Bronchial epithelial cell (primary cell): ENCODE measurements around the gene MYH11. TPM values are rescaled to one million over a fixed set of nuclear protein-coding genes. Genes with fewer than 3 reads are reported as not detected.

Experiments used
- DNase-seq: peaks from one replicate; pipeline ENCODE4 v3.0.0-alpha.2; 2010; ENCODE audit warnings: low read depth
- FAIRE-seq: peaks from 2 replicates; lab custom pipeline; 2011; peaks lifted over from hg19 to GRCh38; lab: Jason Lieb, UNC
- H3K27me3 ChIP-seq: 2 replicates; pipeline ENCODE4 v1.5.1; 2011; ENCODE audit warnings: low read length; ENCODE audit not compliant: control insufficient read depth, insufficient read depth
- H3K36me3 ChIP-seq: 2 replicates; pipeline ENCODE4 v1.5.1; 2011; ENCODE audit warnings: low read length; ENCODE audit not compliant: control insufficient read depth, insufficient read depth
- H3K4me3 ChIP-seq: 2 replicates; pipeline ENCODE4 v1.5.1; 2011; ENCODE audit warnings: mild to moderate bottlenecking, low read depth, low read length, control low read depth
- total RNA-seq: library from RNA; depleted of rRNA; stranded (reverse); fragments of >200 nt; gene quantifications from 2 replicates; pipeline ENCODE4 v1.2.1, GENCODE V29; 2014
- TF ChIP-seq, protein P1 (sequence below): IDR thresholded peaks from 2 replicates; pipeline ENCODE4 v1.5.1; 2011; ENCODE audit warnings: mild to moderate bottlenecking, moderate library complexity, low read length, control low read depth, inconsistent platforms; ENCODE audit not compliant: insufficient read depth, severe bottlenecking

Gene MYH11
- total RNA-seq, 1 donor from 2014 or later = under 0.01 TPM

DNA sequence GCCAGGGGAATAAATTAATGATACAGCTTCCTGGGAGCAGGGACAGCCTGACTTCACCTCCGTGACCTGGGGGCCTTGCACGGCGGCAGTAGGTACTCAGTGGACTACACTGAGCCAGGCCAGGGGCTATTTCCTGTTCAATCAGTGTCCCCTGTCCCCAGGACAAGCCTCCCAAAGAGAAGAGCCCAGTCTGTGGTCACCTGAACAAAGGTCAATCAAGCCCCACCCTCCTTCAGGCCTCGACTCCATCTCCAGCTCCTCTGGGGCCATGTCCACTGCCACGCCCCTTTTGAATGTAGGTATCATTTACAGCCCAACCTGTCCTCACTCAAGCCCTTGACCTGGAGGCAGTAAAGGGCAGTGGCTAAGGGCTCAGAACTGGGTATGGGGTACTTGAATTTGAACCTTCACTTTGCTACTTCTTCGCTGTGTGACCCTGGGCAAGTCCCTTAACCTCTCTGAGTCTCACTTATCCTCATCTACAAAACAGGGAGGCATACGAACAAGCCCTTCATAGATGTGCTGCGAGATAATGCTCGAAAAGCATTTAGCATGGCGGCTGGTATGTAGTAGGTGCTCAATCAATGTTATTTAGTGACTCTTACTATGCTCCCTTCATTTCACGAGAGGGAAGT, 29.0 kb downstream of the MYH11 start:
- no peak overlapping the region for H3K4me3 ChIP-seq
- no peaks in the 10 kb centered on the region for H3K27me3 ChIP-seq
- no peak for DNase-seq
- TF ChIP-seq, protein P1, sequence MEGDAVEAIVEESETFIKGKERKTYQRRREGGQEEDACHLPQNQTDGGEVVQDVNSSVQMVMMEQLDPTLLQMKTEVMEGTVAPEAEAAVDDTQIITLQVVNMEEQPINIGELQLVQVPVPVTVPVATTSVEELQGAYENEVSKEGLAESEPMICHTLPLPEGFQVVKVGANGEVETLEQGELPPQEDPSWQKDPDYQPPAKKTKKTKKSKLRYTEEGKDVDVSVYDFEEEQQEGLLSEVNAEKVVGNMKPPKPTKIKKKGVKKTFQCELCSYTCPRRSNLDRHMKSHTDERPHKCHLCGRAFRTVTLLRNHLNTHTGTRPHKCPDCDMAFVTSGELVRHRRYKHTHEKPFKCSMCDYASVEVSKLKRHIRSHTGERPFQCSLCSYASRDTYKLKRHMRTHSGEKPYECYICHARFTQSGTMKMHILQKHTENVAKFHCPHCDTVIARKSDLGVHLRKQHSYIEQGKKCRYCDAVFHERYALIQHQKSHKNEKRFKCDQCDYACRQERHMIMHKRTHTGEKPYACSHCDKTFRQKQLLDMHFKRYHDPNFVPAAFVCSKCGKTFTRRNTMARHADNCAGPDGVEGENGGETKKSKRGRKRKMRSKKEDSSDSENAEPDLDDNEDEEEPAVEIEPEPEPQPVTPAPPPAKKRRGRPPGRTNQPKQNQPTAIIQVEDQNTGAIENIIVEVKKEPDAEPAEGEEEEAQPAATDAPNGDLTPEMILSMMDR = no peak
- no peak for FAIRE-seq
- no peaks in the 10 kb centered on the region for H3K36me3 ChIP-seq

DNA sequence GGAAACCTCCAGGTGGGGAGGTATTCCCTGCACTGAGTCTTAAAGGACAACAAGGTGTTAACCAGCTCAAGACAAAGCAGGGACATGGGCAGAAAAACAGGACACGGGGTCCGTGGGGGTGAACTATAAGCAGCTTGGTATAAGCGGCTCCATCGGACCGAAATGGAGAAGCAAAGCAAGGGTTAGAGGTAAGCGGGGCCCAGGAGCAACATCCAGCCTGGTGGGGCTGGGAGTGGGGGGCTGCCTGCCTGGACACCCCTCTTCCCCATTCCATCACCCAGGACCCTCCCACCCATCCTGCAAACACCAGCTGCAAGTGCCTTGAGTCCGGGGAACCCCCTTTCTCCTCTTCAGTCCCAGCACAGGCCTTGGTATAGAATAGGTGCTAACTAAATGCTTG, 29.5 kb downstream of the MYH11 start:
- Histone ChIP-seq H3K4me3 (no peak overlapping the region), H3K27me3 (no peaks in the 10 kb centered on the region), H3K36me3 (no peaks in the 10 kb centered on the region)
- DNase-seq = no peak
- TF ChIP-seq, protein P1 = no peak
- FAIRE-seq = no peak

DNA sequence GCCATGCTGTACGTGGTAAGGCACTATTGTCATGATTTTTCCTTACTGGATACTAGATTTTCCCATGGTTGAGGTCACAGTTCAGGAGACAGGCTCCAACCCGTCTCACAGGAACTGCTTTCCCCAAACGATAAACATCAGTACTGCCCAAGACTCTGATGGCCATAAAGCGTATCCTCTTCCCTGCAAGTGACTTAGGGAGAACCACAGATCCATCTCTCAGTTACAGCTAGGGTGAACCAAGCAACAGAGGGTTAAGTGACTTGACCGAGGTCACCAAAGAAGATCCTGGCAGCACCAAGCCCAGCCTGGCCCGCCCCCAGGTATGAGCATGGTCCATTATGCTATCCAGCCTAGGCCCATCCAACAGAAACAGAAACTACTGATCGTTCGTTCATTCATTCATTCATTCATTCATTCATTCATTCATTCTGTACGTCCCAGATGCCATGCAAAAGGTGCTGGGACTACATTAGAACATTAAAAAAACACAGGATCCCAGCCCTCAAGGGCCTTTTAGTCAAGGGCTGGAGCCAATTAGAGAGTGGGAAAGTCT, 31.0 kb downstream of the MYH11 start:
- Histone ChIP-seq H3K27me3 (no peaks in the 10 kb centered on the region), H3K4me3 (no peak overlapping the region), H3K36me3 (no peaks in the 10 kb centered on the region)
- TF ChIP-seq, protein P1 = no peak
- no peak for FAIRE-seq
- DNase-seq = peak; percentile 14

DNA sequence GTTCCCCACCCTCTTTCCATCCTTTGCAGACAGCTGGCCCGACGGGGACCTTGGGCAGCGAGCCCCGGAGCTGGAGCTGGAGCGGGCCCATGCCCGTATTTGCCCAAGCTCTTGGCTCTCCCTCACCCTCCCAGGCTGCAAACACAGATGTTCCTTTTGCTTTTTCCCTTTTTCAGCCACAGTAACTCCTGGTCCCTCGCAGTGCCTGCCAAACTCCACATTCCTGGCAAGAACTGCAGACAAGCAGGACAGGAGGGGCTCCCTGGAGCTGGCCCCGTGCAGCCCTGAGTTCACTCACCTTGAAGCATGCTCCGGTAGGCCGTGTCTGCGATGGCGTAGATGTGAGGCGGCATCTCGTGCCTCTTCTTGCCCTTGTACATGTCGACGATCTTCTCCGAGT, 33.9 kb downstream of the MYH11 start:
- H3K4me3 ChIP-seq = no peak overlapping the region
- DNase-seq (no peak), FAIRE-seq (no peak)

DNA sequence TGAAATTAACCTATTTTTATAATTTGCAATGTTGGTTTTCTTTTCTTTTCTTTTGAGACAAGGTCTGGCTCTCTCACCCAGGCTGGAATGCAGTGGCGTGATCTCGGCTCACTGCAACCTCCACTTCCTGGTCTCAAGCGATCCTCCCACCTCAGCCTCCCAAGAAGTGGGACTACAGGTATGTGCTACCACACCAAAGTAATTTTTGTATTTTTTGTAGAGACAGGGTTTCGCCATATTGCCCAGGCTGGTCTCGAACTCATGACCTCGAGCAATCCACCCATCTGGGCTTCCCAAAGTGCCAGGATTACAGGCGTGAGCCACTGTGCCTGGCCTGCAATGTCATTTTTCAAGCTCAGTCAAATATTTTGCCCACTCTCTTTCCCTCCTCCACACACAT, 36.0 kb downstream of the MYH11 start:
- Histone ChIP-seq H3K36me3 (no peaks in the 10 kb centered on the region), H3K27me3 (no peaks in the 10 kb centered on the region), H3K4me3 (no peak overlapping the region)
- FAIRE-seq (no peak), DNase-seq (no peak)
- TF ChIP-seq, protein P1 = no peak

More for the DNA sequence above, 33.9 kb downstream of the MYH11 start:
- H3K36me3 ChIP-seq = no peaks in the 10 kb centered on the region
- H3K27me3 ChIP-seq = no peaks in the 10 kb centered on the region
- TF ChIP-seq, protein P1 = no peak
